DMS79 (cell line): ENCODE results near the gene RAI2.

Experiments used
- DNase-seq: peaks from one replicate; lab custom pipeline; 2025; lab: John Stamatoyannopoulos, UW

The RAI2 gene

DNA sequence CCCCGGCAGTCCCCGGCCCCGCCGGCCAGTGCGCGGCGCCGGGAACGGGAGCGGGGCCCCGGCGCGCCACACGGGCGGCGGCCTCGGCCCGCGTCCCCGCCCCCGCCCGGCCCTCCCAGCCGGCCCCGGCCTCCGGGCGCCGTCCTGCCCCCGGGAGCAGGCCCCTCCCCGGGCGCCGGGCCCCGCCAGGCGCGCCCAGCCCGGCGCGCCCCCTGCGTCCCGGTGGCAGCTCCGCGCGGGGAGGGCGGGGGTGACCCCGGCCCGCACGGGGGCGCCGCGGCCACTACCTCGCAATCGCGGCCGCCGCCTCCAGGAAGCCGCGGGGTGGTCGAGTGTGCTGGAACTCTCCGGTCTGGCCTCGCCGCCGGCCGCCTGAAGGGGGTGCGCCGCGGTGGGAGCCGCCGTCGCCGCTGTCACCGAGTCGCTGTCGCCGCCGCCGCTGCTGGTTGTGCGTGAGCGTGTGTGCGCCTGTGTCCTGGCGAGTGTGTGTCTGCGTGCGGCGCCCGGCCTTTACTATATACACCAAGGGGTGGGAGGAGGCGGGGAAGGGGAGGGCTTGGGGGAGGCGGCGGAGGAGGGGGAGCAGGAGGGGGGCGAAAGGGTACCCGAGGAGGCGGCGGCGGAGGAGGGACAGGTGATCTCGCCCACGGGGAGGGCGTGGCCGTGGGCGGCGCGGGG is at the start of gene RAI2:
RAI2 (minus strand) TSS at position 488 of the 678 bp plus-strand sequence. CDS start 59,288 bp downstream, outside the sequence.
- no peak for DNase-seq

DNA sequence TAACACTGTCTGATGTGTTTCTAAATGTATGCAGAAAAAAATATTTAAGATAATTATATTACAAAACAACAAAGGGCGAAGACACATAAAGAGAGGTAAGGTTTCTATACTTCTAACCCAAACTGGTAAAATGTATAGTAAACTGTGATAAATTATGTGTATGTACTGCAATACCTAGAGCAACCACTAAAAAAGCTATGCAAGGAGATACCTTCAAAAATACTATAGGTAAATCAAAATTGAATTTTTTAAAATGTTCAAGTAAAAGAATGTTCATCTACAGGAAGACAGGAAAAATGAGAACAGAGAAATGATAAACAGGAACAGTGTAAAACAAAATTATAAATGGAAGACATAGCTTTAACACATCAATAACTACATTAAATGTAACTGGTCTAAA is 27.3 kb upstream of the RAI2 start:
- DNase-seq, result no peak

DNA sequence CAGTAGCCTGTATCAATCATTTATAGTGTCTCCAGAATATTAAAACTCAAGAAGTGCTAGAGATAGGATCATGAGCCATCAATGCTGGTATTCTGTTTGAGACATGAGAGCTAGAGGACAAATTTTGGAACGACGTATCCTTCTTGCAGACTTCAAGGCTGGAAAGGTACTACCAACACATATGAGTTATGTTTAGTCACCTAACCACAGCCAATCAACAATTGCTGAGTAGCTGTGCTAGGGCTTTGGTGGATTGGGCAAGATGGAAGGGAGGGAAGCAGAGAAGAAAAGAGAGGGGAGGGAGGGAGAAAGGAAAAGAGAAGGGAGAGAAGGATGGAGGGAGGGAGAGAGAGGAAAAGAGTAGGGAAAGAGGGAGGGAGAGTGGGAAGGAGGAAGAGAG is 21.6 kb upstream of the RAI2 start:
- DNase-seq, result no peak

- DNase-seq, result no peak
These were observed 17.1 kb upstream of the RAI2 start for GRCh38 chrX:17878028-17878670.

GRCh38 chrX:17876135-17876534 is 15.0 kb upstream of the RAI2 start:
- no peak for DNase-seq

GRCh38 chrX:17869580-17869979 is 8.5 kb upstream of the RAI2 start:
- no peak for DNase-seq

DNA sequence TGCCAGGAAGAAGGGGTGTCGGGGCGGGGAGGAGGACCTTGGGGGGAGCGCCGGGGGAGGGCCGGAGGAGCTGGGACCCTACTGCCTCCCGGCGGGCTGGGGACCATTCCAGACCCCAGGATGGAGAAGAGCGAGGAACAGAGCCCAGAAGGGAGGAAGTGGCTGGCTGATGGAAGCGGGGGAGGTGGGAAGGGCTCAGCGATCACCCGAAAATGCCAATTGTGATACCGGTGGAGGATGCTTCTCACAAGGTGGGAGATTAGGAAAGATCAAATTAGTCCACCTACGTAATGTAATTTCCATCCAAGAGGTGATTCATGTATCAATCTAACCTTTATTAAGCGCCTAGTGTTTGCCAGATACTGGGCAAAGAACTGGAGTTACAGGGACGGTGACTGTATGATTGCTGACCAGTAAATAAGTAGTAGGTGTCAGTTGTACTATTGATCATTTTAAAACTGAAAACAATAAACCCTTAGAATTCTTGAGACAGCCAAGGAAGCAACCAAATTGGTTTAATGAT is 452 bp upstream of the RAI2 start:
- no peak for DNase-seq

DNA sequence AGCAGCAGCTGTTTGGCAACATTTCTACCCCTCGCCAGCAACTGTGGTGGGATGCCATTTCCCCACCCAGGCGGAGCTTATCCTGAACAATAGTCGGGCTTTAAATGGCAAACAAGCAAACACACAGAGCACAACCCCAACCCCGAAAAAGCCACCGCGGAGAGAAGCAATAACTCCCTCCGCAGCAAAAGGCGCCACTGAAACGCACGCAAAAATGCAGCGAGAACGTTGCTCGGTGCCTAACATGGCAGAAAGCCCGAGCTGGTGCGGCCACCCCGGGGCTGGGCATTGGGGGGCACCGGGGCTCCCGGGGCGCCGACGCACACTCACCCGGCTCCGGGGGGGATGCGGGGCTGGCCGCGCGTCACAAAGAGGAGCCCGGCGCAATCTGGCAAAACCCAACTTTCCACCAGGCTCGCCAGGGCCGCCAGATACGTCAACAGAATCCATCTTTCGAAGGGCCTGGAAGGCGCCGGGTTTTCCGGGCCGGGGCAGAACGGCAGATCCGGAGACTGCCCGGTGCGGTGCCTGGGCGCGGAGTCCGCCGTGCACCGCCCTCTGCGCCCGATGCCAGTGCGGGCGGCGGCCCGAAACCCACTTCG is 818 bp downstream of the RAI2 start:
- DNase-seq, result no peak

DNA sequence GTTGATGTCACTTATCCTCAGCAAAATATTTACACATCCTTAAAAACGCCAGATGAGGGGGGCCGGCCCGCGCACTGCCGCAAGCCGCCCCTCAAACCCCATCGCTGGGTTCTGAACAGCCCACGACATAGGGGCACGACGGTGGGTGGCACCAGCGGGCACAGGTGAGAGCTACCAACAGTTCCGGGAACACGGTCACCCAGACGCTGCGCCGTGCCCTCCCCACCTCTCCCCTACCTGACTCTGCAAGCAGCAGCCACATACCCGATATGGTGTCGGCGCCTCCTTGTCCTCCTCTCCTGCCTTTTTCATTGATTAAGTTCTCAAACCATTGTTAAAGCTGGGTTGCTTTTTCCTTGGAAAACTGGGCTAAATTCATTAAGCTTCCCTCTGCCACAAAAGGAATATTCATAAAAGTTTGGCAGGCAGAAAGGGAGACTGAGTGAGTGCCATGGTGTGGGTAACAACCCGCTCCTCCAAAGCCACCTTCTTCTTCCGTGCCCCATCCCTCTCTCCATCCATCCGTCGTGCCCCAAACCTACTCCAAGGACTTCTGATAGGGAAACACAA is 1.4 kb downstream of the RAI2 start:
- DNase-seq, result no peak

DNA sequence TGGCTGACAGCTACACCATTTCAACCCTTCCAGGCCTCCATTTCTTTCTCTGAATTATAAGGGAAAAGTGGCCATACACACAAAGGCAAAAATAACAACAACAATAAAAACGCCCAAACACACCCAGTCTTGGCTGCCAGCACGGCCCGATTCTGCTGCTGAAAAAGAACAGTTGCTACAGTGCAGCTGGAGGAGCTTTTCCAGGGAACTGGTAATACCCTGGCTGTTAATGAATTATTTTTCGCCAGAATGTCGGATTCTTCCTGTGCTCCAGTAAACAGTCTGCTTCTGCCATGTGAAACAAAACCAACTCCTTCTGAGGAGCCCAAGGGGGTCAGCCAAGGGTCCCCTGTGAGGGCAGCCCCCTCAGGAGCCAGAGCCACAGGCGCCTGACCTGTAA is 6.6 kb downstream of the RAI2 start:
- no peak for DNase-seq

- no peak for DNase-seq
These were observed 7.0 kb downstream of the RAI2 start for GRCh38 chrX:17854069-17854468.

GRCh38 chrX:17851874-17852273 is 9.2 kb downstream of the RAI2 start:
- DNase-seq, result no peak

DNA sequence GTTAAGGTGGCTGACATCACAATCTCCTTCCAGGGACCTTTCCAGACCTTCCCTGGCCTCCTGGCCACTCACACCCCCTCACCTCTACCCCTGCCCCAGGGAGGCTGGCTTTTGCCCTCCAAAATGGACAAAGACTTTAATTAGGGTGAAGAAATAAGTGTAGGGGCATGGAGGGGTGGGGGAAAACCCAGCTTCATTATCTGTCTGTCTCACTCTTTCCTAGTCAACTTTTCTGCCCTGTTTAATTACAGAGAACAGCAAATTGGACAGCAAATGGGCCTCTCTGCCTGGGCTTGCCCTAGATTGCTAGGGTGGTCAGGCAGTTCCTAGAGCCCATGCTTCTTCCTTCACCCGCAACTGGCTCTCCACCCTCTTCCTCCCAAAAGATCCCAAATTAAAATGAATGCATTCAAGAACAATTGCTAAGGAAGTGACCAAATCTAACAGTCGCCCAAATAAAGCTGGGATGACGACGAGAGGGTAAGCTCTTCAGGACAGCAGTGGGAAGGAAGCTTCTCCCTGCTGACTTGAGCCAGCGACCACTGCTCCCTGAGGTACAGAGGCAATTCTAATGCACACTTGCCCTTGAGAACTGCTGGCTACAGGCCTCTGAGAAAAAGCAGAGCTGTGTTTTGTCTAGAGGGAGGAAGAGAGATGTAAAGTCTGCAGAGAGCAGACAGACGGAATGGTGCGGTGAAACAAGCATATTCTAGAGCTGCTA is 12.4 kb downstream of the RAI2 start:
- no peak for DNase-seq

DNA sequence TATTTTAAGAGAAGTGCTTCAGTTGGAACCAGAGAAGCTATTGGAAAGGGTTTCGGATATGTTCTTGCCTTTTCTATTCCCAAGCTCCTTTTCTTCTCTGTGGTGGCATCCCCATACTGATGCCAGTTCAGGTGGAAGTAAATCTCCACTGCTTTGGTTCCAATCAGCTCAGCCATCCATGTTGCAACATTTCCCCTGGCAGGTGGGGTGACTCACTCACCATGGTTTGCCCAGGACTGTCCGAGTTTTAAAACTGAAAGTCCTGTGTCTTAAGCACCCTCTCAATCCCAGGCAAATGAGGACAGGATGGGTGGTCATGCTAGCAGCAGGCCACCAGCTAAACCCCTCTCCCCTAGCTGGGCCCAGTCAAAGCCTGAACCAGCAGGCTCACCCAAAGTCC is 15.1 kb downstream of the RAI2 start:
- no peak for DNase-seq

- DNase-seq, result no peak
These were observed 16.9 kb downstream of the RAI2 start for GRCh38 chrX:17844236-17844635.

DNA sequence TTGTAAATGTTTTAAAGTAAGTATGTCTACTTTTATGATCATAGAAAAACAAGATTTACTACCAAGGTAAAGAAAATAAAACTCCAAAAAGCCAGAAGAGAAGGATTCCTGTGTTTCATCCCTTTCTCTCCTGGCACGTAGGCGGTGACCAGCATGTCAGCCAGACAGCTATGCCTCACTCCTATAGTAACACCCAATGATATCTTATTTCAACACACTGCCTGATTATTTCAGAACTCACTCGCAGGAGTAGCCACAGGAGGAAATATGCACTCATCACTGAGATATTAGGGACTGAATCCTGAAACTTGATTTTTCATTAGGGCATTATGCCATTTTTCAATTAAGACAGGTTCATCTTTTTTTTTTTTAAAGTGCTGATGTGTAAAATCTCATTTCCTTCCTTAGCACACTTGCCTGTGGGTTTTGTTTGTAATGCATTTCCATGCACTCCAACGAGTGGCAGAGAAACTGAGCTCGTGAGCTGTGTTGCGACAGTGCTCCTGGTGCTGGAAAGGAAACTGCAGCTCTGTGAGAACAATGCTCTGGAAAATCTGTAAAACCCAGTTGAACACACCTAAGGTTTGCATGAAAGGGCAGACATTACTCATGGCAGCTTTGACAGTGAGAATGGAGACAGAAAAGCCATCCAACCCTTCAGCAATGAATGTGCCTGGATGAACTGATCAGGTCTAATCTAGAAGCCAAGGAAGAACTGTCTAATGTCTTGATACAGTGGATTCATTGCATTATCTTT is 18.2 kb downstream of the RAI2 start:
- no peak for DNase-seq

DNA sequence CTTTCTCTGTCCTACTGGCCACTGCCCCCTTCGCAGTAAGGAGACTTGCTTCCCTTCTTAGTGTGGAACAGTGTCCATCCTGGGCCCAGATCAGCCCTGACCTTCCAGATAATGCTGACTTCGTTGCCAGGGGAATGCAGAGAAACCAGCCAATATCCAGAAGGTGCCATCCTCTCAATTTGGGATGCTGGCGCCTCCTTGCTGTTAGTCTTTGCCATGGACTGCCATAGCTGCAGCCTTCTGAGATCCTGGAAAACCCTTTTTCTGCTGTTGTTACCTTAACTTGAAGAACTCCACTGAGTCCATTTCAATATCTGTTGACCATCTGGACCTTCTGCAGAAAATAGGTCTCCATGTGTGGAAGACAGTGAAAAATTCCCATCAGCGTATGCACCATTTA is 21.8 kb downstream of the RAI2 start:
- no peak for DNase-seq

DNA sequence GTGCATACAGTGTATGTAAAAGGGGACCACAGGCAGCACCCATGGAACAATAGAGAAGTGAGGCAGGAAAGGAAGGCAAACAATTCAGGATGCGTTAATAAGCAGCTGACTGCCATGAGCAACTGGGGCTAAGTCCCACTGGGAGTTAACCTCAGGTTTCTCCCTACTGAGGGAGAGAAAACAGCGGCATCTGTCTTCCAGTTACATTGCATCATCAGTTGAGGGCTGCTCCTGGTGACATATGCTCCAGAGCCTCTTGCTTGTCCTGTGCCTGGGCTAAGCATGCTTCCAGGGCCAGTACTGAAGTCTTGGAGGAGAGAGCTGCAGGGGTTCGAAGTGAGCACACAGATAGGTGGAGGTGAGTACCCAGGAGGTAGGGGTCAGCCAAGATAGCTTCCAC is 24.3 kb downstream of the RAI2 start:
- DNase-seq, result no peak

DNA sequence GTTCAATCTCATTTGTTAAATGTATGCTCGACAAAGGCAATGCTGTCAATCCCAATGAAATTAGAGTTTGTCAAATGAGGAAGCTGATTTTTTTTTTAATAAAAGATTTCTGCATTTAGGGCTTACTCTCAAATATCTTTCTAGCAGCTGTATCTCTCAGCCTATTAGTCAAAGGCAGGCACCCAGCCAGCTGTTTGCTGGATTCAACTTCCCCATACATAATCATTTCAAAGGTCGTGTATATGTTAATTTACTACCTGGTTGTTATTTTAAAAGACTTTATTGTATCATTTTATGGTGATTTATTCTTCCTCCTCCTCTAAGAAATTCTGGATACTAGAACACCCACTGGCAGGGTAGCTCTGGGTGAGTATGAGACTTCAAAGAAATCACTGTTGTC is 27.1 kb downstream of the RAI2 start:
- no peak for DNase-seq

GRCh38 chrX:17831255-17831654 is 29.8 kb downstream of the RAI2 start:
- DNase-seq, result no peak

- DNase-seq, result no peak
These were observed 30.9 kb downstream of the RAI2 start for GRCh38 chrX:17830211-17830610.

- no peak for DNase-seq
These were observed 31.5 kb downstream of the RAI2 start for GRCh38 chrX:17829566-17829965.
